B cell (primary cell): ENCODE measurements around the gene SLC24A1. TPM values are rescaled to one million over a fixed set of nuclear protein-coding genes. Genes with fewer than 3 reads are reported as not detected.

Experiments used
- ATAC-seq: fragments of 200-7000 bp; cut with Tn5 transposase; one replicate; pipeline ENCODE4 v1.10.0; 2021; ENCODE audit warnings: low read depth, mild to moderate bottlenecking, moderate number of reproducible peaks, moderate library complexity
- CTCF ChIA-PET: fragments of 350-600 bp; sonication (Branson Sonifier 250); formaldehyde crosslinking; loops from one replicate; lab custom pipeline; 2021; ENCODE audit warnings: antibody characterized with exemption, inconsistent platforms; lab: Charles Lee
- POLR2A ChIA-PET: fragments of 350-600 bp; sonication (Branson Sonifier 250); formaldehyde crosslinking; loops from one replicate; lab custom pipeline; 2021; ENCODE audit warnings: antibody characterized with exemption; lab: Charles Lee
- DNase-seq: peaks from one replicate; pipeline ENCODE4 v3.0.0; 2013
- H2AFZ ChIP-seq: 2 replicates; pipeline ENCODE4 v1.6.1; 2012; ENCODE audit warnings: mild to moderate bottlenecking, low read depth, low read length; ENCODE audit not compliant: insufficient read depth, poor library complexity, severe bottlenecking
- H3K27ac ChIP-seq, 2 donors: 1 replicate in 1 of 2; 2 replicates in 1 of 2; pipeline ENCODE4 v1.5.1; 2012 to 2013; ENCODE audit warnings: low read length in 2 of 2, mild to moderate bottlenecking in 2 of 2, moderate library complexity in 1 of 2
- H3K27me3 ChIP-seq, 4 experiments: fragments of 200-600 bp in 1 of 4; sonication (generic) in 1 of 4; replicated peaks in 1 of 4; 1 replicate in 2 of 4; 2 replicates in 2 of 4; pipeline versions ENCODE4 v1.6.1 to v1.7.0; 2013 to 2016; ENCODE audit warnings: low read length in 3 of 4, mild to moderate bottlenecking in 2 of 4, mixed read lengths in 1 of 4, moderate library complexity in 1 of 4; ENCODE audit not compliant: insufficient read depth in 4 of 4, control insufficient read depth in 3 of 4; ENCODE audit errors: control extremely low read depth in 1 of 4
- H3K36me3 ChIP-seq, 2 experiments: replicated peaks in 1 of 2; 1 replicate in 1 of 2; 2 replicates in 1 of 2; pipeline versions ENCODE4 v1.6.1 to v1.7.1; 2013; ENCODE audit warnings: low read length in 1 of 2; ENCODE audit not compliant: insufficient read depth in 2 of 2, control insufficient read depth in 1 of 2; ENCODE audit errors: control extremely low read depth in 1 of 2, extremely low read depth in 1 of 2
- H3K4me1 ChIP-seq, 2 donors: fragments of 200-600 bp in 1 of 2; sonication (generic) in 1 of 2; 1 replicate in 1 of 2; 2 replicates in 1 of 2; pipeline versions ENCODE4 v1.5.1 to v1.6.1; 2013 to 2017; ENCODE audit warnings: low read length in 2 of 2; ENCODE audit not compliant: control insufficient read depth in 2 of 2, insufficient read depth in 2 of 2
- H3K4me2 ChIP-seq: replicated peaks from 2 replicates; pipeline ENCODE3; 2012; ENCODE audit warnings: mild to moderate bottlenecking, low read depth, low read length; ENCODE audit not compliant: poor library complexity, severe bottlenecking
- H3K4me3 ChIP-seq, 5 experiments: fragments of 200-600 bp in 1 of 5; sonication (generic) in 1 of 5; 1 replicate in 3 of 5; 2 replicates in 2 of 5; pipeline versions ENCODE4 v1.5.1 to v1.7.0; 2011 to 2016; ENCODE audit warnings: low read length in 4 of 5, mild to moderate bottlenecking in 4 of 5, low read depth in 2 of 5, control low read depth in 1 of 5, moderate library complexity in 1 of 5; ENCODE audit not compliant: insufficient read depth in 1 of 5; ENCODE audit errors: control extremely low read depth in 1 of 5, extremely low read depth in 1 of 5
- H3K79me2 ChIP-seq: fragments of 200-600 bp; sonication (generic); one replicate; pipeline ENCODE4 v1.6.0; 2016; ENCODE audit warnings: low read length; ENCODE audit not compliant: control insufficient read depth, insufficient read depth
- H3K9ac ChIP-seq: fragments of 200-600 bp; sonication (generic); 2 replicates; pipeline ENCODE4 v1.6.1; 2017; ENCODE audit warnings: mild to moderate bottlenecking, low read length, moderate library complexity
- H3K9me3 ChIP-seq, 3 donors: one replicate each; pipeline versions ENCODE4 v1.6.1 to v1.7.1; 2013; ENCODE audit warnings: low read length in 2 of 3; ENCODE audit not compliant: control insufficient read depth in 2 of 3, insufficient read depth in 1 of 3; ENCODE audit errors: control extremely low read depth in 1 of 3
- H4K20me1 ChIP-seq: 2 replicates; pipeline ENCODE4 v1.6.0; 2012; ENCODE audit warnings: mild to moderate bottlenecking, low read length; ENCODE audit not compliant: insufficient read depth, control insufficient read depth, poor library complexity, severe bottlenecking
- H3K27ac Mint-ChIP-seq: one replicate; pipeline ENCODE4 v1.8.0; 2021; ENCODE audit warnings: mixed read lengths
- H3K27me3 Mint-ChIP-seq: one replicate; pipeline ENCODE4 v1.8.0; 2021; ENCODE audit warnings: mixed read lengths
- H3K4me1 Mint-ChIP-seq: one replicate; pipeline ENCODE4 v1.8.0; 2021; ENCODE audit warnings: mixed read lengths
- H3K4me3 Mint-ChIP-seq: one replicate; pipeline ENCODE4 v1.8.0; 2021; ENCODE audit warnings: mixed read lengths
- H3K9me3 Mint-ChIP-seq: one replicate; pipeline ENCODE4 v1.8.0; 2022; ENCODE audit warnings: mixed read lengths; ENCODE audit not compliant: insufficient read depth
- EZH2 ChIP-seq: IDR thresholded peaks from 2 replicates; pipeline ENCODE4 v1.6.1; 2012; ENCODE audit warnings: borderline replicate concordance, low read depth, mild to moderate bottlenecking, moderate library complexity, low read length; ENCODE audit not compliant: insufficient read depth, poor library complexity, severe bottlenecking
- WGBS: methylation state at CpG from one replicate; pipeline ENCODE4 v1.1.5; 2013; ENCODE audit warnings: missing lambda C conversion rate; ENCODE audit not compliant: insufficient coverage; 5-methylcytosine and 5-hydroxymethylcytosine counted together
- intact Hi-C: fragments of 100-400 bp; cut with micrococcal nuclease; formaldehyde crosslinking; loops from one replicate; pipeline ENCODE4 v1.10.0; 2022
- polyA plus RNA-seq: library from polyadenylated mRNA; depleted of rRNA; stranded (reverse); fragments of >200 nt; gene quantifications from 2 replicates; pipeline ENCODE4 v1.2.3, GENCODE V29; 2012
- total RNA-seq, 2 donors: library from RNA; stranded (reverse); fragments of 120-200 nt in 1 of 2; gene quantifications; 1 replicate in 1 of 2; 2 replicates in 1 of 2; pipeline versions ENCODE4 v1.2.3 to v1.2.4, GENCODE V29; 2013 to 2022
- TF ChIP-seq, protein P1 (sequence below): fragments of 200-600 bp; IDR thresholded peaks from one replicate; pipeline ENCODE4 v1.8.0; 2022; ENCODE audit warnings: antibody characterized with exemption, mild to moderate bottlenecking

Gene SLC24A1
- total and polyA plus RNA-seq, 2 donors (not counting 1 experiment from before 2014, with no cell fraction given): 1.7 to 6.7 TPM

DNA sequence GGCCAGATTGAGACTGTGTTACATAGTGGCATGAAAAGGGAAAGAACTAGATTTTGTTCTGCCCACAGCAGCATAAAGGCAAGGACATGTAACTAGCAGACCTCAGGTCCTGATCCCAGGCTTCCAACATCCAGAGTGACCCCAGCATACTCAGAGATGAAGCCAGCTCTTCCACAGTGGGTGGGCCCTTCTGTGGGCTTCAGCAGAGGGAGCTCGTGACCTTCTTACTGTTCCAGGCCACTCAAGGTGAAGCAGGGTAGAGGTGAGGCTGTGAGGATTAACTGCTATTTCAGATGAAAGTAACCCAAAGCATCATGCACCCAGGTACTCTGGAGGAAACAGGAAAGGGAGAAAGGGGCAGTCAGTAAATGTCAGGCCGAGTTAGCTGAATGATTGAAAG lies 905 bp upstream of the SLC24A1 start:
- H3K4me3 Mint-ChIP-seq: no peak overlapping the region
- Histone ChIP-seq H3K9ac (no peak overlapping the region), H3K4me2 (no peak overlapping the region), H3K79me2 (no peaks in the 10 kb centered on the region), H3K4me1 (no peaks in the 10 kb centered on the region), H3K27ac (no peak overlapping the region), H2AFZ (no peak overlapping the region), H3K9me3 (no peaks in the 10 kb centered on the region), H3K27me3 (no peaks in the 10 kb centered on the region), H4K20me1 (no peaks in the 10 kb centered on the region), H3K4me3 (no peak overlapping the region), H3K36me3 (no peaks in the 10 kb centered on the region)
- no peaks in the 10 kb centered on the region for H3K9me3 Mint-ChIP-seq
- POLR2A ChIA-PET: no interaction called here
- no peak for DNase-seq
- TF ChIP-seq EZH2: no peak
- TF ChIP-seq, protein P1, sequence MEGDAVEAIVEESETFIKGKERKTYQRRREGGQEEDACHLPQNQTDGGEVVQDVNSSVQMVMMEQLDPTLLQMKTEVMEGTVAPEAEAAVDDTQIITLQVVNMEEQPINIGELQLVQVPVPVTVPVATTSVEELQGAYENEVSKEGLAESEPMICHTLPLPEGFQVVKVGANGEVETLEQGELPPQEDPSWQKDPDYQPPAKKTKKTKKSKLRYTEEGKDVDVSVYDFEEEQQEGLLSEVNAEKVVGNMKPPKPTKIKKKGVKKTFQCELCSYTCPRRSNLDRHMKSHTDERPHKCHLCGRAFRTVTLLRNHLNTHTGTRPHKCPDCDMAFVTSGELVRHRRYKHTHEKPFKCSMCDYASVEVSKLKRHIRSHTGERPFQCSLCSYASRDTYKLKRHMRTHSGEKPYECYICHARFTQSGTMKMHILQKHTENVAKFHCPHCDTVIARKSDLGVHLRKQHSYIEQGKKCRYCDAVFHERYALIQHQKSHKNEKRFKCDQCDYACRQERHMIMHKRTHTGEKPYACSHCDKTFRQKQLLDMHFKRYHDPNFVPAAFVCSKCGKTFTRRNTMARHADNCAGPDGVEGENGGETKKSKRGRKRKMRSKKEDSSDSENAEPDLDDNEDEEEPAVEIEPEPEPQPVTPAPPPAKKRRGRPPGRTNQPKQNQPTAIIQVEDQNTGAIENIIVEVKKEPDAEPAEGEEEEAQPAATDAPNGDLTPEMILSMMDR: no peak
- H3K4me1 Mint-ChIP-seq: no peaks in the 10 kb centered on the region
- no peak overlapping the region for H3K27ac Mint-ChIP-seq
- CTCF ChIA-PET: interaction anchor here (0.8 kb wide), 1 partner anchor 18 kb away, joined by 3 read pairs; no protein-coding TSS in a partner anchor
- no peaks in the 10 kb centered on the region for H3K27me3 Mint-ChIP-seq
- intact Hi-C loops: no loop called here
- 83% methylated on average over 1 of the region's 2 CpGs for WGBS
- ATAC-seq: no peak

DNA sequence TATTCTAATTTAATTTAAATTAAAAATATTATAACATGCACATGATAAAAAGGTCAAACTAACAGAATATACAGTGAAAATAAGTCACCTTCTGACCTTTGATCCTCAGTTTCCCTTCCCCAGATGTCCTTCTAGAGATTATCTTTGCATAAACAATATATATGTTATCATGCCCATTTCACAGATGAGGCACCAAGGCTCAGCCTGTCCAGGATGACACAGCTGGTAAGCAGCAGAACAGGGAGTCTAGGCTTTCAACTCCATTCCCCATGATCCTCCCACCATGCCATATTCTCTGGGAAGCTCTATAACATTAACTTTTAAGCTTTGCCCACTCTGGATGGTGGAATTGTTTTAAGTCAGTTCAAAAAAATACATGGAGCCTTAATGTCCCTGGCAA lies 1.4 kb downstream of the SLC24A1 start:
- Histone ChIP-seq H2AFZ (no peak overlapping the region), H3K9ac (no peak overlapping the region), H4K20me1 (no peaks in the 10 kb centered on the region), H3K79me2 (no peaks in the 10 kb centered on the region), H3K27me3 (no peaks in the 10 kb centered on the region), H3K4me2 (no peak overlapping the region), H3K36me3 (peaks cover 0 to 3% of the 10 kb centered on the region in 2 experiments), H3K9me3 (no peaks in the 10 kb centered on the region), H3K4me1 (no peaks in the 10 kb centered on the region), H3K4me3 (no peak overlapping the region), H3K27ac (no peak overlapping the region)
- ChIA-PET CTCF (no interaction called here), POLR2A (interaction anchor here (0.6 kb wide), 1 partner anchor 1519 kb away, joined by 9 read pairs; no protein-coding TSS in a partner anchor)
- no peaks in the 10 kb centered on the region for H3K27me3 Mint-ChIP-seq
- no peaks in the 10 kb centered on the region for H3K9me3 Mint-ChIP-seq
- TF ChIP-seq, protein P1: no peak
- TF ChIP-seq EZH2: no peak
- intact Hi-C loops: no loop called here
- DNase-seq (no peak), ATAC-seq (no peak)
- H3K4me3 Mint-ChIP-seq: no peak overlapping the region
- H3K27ac Mint-ChIP-seq: no peak overlapping the region
- H3K4me1 Mint-ChIP-seq: no peaks in the 10 kb centered on the region
